ENCODE measurements around the gene SDCCAG8. TPM values are rescaled to one million over a fixed set of nuclear protein-coding genes. Genes with fewer than 3 reads are reported as not detected.

The SDCCAG8 gene
- total RNA-seq, 1 experiment from 2014 or later: 10.0 TPM

- Histone ChIP-seq H3K9ac (ENCODE audit: extremely low read depth, insufficient read length, low read length) (no peak overlapping the region), H2BK120ac (ENCODE audit: low read depth, low read length, poor library complexity, severe bottlenecking) (no peak overlapping the region), H3K79me1 (ENCODE audit: insufficient read depth, low read depth, low read length, poor library complexity, severe bottlenecking) (peaks cover 11% of the 10 kb centered on the region), H2BK20ac (ENCODE audit: low read depth, low read length, poor library complexity, severe bottlenecking) (no peak overlapping the region), H3T11ph (ENCODE audit: low read length) (no peak overlapping the region), H3K27me3 (ENCODE audit: insufficient read depth, low read length) (no peaks in the 10 kb centered on the region), H2AFZ (ENCODE audit: low read length) (no peak overlapping the region), H2AK5ac (ENCODE audit: insufficient read length, low read length) (no peak overlapping the region), H3K4me1 (ENCODE audit: insufficient read depth, low read length) (no peaks in the 10 kb centered on the region), H4K5ac (ENCODE audit: insufficient read length, low read depth, low read length) (no peak overlapping the region), H2BK12ac (ENCODE audit: insufficient read length, low read depth, low read length) (no peak overlapping the region), H3K56ac (ENCODE audit: insufficient read length, low read depth, low read length) (no peak overlapping the region), H4K20me1 (ENCODE audit: control insufficient read depth, insufficient read depth, insufficient read length) (no peaks in the 10 kb centered on the region), H3K23me2 (ENCODE audit: insufficient read length, low read depth, low read length, poor library complexity, severe bottlenecking) (no peaks in the 10 kb centered on the region), H3K9me3 (ENCODE audit: control insufficient read depth, low read depth, low read length) (peaks cover 7% of the 10 kb centered on the region), H2BK15ac (ENCODE audit: low read depth, low read length) (no peak overlapping the region), H2BK5ac (ENCODE audit: insufficient read length, low read length) (no peak overlapping the region), H3K79me2 (ENCODE audit: insufficient read depth, low read length) (peaks cover 11% of the 10 kb centered on the region; the same call in 1 of the 2 replicates), H3K18ac (ENCODE audit: insufficient read length, low read depth, low read length) (no peak overlapping the region), H3K4ac (ENCODE audit: low read depth, low read length) (no peak overlapping the region), H3K23ac (ENCODE audit: insufficient read length, low read depth, low read length) (no peak overlapping the region), H3K14ac (ENCODE audit: insufficient read depth, low read length) (no peak overlapping the region), H3K4me2 (ENCODE audit: insufficient read depth, insufficient read length, low read length) (no peak overlapping the region), H4K8ac (replicated peaks; ENCODE audit: insufficient read length, low read depth, low read length) (no peak overlapping the region), H3K27ac (ENCODE audit: insufficient read length, low read depth, low read length) (no peak overlapping the region), H4K91ac (ENCODE audit: insufficient read length, low read depth, low read length) (no peak overlapping the region)
- Mint-ChIP-seq H3K9me3 (peaks cover 33 to 40% of the 10 kb centered on the region in 2 experiments), H3K27ac (no peak overlapping the region), H3K36me3 (ENCODE audit: insufficient read depth in 1 of 3, low read depth in 3 of 3) (peaks cover 48 to 57% (median 55%) of the 10 kb centered on the region in 3 experiments), H3K4me3 (no peak overlapping the region), H3K27me3 (ENCODE audit: low read depth) (no peaks in the 10 kb centered on the region), H3K4me1 (peaks cover 18 to 19% of the 10 kb centered on the region in 2 experiments)
- DNase-seq: no peak
- TF ChIP-seq CTCF (conservative IDR thresholded peaks at IDR 0.05): no peak
- WGBS (ENCODE audit: extremely low coverage, insufficient read length, low lambda C conversion rate): no CpG with 5 or more reads among the region's 2 CpGs
Measured at GRCh38 chr1:243233908-243234307, 21.9 kb upstream of the SDCCAG8 start.
